ENCODE measurements around the gene EHMT1.

EHMT1 gene

DNA sequence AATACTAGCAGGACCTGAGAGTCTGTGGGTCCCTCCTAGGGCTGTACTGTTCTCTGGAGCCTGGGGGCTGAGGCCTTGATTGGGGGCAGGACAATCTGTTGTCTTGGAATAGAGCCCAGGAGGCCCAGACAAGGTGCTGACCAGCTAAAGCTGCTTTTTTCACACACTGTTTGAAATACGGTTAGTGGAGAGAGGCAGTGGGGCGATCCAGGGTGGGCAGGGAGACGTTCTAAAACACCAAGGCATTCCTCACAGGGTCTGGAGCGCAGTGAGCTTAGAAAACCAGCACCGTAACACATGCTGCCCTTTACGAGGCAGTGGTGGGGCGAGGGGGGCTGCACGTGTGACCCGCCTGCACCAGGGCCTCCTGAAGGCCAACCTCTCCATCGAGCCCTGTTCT is 55.1 kb downstream of the EHMT1 start:
- DNase-seq (ENCODE audit: low spot score): no peak

DNA sequence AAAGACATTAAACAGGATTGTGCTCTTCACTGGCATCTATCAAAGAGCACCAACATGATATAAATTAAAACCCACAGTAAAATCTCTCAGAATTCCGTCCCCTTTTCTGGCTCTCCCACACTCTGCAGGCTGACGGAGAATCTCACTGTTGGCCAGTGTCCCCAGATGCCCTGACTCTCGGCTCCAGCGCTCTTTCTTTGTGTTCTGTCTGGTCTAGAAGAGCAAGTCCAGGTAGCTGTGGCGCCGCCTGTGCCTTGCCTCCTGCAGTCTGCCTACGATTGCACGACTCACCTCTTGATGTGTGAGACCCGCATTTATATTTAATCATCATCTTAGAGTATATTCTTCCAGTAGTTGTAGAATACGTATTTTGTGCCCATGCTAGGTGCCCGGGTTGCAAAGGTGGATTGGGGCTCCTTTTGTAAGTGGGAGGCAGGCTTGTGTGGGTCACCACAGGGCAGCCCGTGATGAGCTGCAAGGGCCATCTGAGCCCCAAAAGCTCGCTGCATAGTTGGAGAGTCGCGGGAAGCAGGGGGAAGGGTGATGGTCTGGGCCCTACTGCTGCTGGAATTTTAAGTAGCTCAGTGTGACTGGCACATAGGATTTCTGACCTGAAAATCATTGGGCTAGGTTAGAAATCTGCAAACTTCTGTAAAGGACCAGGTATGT is 55.6 kb downstream of the EHMT1 start:
- no peak for DNase-seq (ENCODE audit: low spot score)

DNA sequence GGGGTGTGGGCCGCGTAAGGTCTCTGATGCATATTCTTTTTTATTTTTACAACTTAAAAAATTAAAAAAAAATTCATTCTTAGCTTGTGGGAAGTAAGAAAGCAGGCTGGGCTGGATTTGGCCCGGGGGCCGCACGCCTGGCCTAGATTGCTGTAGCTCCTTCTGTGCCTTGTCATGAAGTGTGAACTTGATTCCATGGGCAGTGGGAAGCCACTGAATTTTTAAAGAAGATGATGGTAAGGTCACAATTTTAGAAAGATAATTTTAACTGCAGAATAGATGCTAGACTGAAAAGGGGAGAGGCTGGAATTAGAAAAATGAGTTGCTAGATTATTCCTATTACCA is 56.1 kb downstream of the EHMT1 start:
- no peak for DNase-seq (ENCODE audit: low spot score)

DNA sequence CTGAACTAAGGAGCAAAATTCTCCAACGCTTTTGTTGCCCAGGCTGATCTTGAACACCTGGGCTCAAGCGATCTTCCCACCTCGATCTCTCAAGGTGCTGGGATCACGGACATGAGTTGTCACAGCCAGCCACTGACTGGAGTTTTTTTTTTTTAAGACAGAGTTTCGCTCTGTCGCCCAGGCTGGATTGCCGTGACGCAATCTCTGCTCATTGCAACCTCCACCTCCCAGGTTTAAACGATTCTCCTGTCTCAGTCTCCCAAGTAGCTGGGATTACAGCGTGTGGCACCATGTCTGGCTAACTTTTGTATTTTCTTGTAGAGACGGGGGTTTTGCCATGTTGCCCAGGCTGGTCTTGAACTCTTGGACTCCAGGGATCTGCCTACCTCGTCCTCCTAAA is 58.2 kb downstream of the EHMT1 start:
- no peak for DNase-seq (ENCODE audit: low spot score)

DNA sequence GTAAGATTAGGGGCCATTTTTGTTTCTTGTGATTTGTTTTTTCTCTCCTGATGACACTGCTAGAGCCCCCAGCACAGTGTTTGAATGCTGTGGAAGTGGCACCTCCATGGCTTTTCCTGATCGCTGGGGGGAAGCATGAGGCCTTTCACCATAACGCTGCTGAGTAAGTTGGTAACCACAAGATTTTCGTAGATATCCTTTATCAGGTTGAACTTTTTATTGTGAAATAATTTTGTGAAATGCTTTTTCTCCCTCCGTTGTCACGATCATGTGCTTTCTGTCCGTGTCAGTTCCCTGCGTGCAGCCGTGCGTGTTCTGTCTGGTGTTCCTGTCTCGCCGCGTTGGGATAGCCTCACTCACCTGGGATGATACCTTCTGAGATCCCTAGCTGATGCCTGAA is 59.4 kb downstream of the EHMT1 start:
- no peak for DNase-seq (ENCODE audit: low spot score)

DNA sequence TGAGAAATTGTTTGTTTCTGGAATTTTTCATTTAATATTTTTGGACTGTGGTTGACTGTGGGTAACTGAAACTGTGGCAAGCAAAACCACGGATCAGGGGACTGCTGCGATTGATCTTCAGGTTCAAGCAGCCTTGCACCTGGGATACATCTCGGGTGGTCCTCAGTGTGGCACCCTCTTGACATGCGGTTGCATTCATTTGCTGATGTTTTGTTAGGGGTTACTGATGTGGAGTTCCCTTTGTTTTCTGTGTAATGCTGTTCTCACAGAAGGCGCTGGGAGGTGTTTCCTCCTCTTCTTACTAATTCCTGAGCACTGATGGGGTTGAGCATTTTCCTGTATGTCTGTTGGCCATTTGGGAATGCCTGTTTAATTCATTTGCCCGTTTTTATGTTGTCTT is 60.4 kb downstream of the EHMT1 start:
- DNase-seq (ENCODE audit: low spot score): no peak

DNA sequence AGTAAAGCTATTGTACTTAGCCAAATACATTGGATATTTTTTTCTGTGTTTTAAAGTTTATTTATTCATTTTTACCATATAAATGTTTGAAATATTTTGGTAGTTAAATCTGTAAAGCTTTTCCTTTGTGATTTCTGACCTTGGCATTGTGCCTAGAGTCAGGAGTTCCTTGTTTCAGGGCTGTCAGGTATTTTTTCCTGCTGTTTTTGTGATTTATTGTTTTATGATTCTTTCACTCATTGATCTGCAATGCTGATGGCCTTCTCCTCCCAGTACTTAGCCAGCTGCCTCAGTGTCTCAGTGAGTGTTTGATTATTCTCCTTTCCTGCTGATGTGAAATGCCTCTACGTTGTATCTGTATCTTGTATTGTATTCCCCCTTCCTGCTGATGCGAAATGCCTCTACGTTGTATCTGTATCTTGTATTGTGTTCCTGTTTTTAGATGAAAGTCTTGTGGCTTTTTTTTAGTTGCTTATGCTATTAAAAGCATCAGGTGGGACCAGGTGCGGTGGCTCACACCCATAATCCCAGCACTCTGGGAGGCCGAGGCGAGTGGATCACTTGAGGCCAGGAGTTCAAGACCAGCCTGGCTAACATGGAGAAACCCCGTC is 61.0 kb downstream of the EHMT1 start:
- DNase-seq (ENCODE audit: low spot score): no peak

DNA sequence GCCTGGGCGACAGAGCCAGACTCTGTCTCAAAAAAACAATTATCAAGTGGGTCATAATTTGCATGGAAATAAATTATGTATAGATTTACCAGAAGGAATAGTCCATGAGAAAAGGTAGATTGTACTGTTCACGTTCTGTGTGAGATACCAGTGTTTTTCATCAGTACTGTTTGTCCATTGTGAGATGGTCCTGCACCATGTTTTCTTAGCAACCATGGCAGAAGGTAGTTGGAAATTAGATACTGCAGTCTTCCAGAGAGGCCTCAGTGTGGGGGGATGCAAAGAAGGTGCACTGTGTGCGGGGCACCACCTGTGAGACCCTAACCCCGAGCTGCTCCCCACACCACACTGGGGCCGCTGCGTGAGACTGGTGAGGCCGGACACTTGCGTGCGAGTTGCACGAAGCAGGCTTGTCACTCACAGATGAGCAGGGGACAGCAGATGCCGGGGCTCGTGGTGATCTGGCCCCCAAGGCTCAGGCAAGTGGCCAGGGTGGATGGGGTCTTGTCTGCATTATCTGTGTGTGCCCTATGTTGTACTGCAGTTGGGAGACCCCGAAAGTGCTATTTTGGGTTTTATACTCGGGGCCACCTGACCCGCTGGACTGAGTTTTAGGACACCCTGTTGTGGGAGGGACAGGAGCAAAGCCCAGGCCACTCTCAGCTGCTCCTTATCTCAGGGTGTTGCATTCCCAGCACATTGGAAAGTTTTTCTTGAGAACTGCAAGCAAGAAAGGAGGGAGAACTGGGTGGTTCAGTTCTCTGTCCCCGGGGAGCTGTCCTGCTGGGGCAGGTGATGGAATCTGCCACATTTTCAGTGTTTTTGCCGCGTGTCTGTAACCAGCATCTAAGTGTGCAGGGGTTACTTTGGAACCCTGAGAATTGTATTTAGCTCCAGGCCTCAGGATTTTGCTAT is 61.9 kb downstream of the EHMT1 start:
- DNase-seq (ENCODE audit: low spot score): no peak

DNA sequence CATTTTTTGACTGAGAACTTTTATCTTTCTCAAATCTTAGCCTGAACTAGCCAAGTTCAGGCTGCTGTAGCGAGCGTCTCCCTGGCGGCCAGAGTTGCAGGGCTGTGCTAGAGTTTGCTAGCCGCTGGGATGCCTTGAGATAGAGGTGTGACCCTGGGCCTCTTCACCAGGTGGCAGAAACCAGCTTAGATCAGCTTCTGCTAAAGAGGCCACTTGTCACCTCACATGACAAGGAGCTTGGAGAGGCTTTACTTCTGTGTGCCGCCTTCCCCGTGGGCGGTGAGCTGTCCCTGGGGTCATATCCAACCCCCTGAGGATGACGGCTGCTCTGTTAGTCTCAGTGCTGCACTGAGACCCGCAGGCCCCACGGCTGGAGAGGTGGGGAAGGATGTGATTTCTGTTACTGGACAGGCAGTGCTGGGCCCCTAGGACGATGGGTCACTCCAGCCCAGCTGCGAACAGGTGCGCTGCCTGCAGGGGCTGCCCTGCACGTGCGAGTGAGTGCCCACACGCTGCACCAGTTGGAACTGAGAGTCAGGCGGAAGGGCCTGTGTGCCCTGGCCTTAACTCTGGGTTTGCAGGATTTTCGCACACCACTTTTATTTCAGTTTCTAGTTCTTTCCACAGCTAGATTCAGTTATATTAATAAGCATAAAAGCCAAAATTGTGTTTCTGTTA is 63.8 kb downstream of the EHMT1 start:
- no peak for DNase-seq (ENCODE audit: low spot score)

DNA sequence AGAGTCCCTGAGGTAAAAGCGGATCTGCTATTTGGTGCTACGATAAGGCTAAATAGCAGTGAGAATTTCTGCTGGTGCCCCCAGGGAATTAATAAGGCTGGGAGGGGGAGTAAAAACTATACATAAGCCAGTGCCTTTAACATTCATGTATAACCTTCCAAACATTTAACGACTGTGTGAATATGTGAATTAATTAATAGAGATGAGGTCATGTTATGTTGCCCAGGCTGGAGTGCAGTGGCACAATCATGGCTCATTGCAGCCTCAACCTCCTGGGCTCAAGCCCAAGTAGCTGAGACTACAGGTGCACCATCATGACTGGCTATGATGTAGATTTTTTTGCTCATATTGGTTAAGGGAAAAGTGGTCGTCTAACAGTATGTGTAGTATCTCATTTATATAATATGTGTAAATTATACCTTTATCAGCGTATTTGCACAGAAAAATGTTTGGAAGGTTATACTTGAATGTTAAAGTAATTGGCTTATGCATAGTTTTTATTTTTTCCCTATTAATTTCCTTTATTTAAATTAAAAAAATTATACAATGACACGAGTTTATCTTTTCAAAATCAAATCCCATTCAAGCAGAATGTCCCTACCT is 64.6 kb downstream of the EHMT1 start:
- DNase-seq (ENCODE audit: low spot score): no peak

DNA sequence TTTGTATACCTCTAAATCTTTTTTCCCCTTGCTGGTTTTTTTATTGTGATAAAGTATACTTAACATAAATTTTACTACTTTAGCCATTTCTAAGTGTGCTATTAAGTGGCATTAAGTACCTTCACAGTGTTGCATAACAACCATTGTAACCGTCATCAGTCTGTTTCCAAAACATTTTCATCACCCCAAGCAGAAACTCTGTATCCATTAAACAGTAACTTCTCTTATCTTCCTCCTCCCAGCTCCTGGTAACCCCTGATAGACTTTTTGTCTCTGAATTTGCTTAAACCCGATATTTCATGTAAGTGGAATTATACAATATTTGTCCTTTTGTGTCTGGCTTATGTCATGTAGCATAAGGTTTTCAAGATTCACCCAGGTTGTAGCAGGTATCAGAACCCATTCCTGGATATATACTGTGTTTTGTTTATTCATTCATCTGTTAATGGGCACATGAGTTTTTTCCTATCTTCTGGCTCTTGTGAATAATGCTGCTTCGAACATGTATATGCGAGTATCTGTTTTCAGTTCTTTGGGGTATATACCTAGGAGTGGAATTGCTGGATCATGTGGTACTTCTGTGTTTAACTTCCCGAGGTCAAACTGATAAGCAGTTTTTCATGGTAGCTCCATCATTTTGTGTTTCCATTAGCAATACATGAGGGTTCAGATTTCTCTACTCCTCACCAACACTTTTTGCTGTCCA is 66.4 kb downstream of the EHMT1 start:
- DNase-seq (ENCODE audit: low spot score): no peak

DNA sequence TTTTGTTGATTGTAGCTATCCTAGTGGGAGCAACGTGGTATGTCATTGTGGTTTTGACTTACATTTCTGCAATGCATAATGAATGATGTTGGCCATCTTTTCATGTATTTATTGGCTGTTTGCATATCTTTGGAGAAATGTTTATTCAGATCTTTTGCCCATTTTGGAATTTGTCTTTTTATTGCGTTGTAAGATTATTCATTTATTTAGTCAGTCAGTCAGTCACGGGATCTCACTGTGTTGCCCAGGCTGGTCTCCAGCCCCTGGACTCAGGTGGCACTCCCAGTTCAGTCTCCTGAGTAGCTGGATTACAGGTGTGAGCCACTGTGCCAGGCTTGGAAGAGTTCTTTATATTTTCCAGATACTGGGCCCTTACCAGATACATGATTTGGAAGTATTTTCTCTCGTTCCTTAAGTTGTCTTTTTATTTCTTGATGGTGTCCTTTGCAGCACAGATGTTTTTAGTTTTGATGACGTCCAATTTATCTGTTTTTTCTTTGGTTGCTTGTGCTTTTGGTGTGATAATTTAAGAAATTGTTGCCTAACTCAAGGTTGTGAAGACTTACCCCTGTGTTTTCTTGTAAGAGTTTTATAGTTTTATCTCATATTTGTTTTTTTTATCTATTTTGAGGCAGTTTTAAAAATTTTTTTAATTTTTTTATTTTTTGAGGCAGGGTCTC is 67.1 kb downstream of the EHMT1 start:
- DNase-seq (ENCODE audit: low spot score): no peak

DNA sequence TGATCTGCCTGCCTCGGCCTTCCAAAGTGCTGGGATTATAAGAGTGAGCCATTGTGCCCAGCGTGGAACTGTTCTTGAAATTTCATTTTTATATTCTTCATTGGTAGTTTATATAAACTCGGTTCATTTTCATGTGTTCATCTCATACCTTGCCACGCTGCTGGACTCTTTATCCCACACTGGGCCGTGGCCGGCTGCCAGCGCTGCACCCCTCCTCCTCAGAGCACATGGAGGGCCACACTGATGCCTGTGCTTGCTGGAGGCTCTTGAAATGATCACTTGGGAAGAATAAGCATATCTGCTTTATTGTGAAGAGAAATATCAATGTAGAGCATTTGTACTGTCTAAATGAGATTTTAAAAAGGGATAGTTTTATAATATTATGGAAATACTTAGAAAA is 69.5 kb downstream of the EHMT1 start:
- DNase-seq (ENCODE audit: low spot score): no peak

DNA sequence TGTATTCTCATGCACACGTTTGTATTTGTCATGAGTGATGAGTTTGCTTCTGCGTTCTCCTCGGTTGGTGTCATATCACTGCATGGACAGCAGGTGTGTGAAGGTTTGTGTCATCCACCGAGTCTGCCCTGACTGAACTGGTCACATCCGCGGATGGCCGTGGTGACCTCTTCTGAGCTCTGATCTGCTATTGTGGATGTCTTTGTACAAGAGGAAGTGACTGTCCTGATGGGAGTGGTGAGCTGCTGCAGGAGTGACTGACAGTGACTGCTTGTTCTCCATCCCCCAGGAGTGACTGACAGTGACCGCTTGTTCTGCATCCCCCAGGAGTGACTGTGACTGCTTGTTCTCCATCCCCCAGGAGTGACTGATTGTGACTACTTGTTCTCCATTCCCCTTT is 69.9 kb downstream of the EHMT1 start:
- peak; percentile 68 for DNase-seq (ENCODE audit: low spot score)

DNA sequence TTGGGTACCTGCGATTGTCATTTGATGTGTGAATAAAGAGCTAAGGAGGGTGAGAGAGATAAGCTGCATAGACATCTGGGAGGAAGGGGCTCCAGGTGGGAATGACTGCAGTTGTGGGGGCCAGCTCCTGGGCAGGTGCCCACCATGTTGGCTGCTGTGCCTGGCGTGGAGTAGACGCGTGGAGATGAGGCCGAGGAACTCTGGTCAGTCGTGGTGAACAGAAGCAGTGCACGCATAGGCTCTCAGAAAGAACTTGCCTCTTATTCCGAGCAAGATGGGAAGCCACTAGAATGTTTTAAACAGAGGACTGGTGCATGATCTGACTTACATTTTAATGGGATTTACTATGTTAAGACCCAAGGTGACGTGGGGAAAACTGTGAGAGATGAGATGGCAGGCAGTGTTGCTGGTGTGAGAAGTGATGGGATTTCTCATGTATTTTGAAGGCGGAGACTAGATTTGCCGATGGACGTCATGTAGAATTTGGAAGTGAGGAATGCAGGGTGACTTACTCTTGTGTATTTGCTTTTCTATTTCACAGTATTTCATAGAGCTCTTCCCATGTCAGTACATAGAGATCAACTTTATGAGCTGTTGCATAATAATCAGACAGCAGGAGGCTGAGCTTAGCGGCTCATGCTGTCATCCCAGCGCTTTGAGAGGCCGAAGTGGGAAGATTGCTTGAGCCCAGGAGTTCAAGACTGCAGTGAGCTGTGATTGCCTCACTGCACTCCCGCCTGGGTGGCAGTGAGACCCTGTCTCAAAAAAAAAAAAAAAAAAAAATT is 71.1 kb downstream of the EHMT1 start:
- no peak for DNase-seq (ENCODE audit: low spot score)

DNA sequence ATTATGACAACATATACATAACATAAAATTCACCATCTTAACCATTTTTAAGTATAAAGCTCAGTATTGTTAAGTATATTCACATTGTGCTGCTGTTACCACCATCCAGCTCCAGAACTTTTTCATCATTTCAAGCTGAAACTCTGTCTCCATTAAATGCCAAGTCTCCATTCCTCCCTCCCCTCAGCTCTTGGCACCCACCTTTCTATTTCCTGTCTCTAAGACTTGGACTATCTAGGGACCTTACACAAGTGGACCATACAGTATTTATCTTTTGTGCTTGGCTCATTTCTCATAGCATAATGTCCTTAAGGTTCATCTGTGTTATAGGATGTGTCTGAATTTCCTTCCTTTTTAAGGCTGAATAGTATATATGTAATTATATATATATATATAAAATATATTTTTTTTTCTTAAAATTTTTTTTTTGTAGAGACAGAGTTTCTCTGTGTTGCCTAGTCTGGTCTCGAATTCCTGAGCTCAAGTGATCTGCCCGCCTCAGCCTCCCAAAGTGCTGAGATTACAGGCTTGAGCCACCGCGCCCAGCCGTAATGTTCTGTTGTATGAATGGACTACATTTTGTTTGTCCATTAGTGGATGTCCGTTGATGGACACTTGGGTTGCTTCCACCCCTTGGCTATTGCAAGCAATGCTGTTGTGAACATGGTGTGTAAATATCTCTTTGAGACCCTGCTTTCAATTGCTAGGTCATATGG is 72.3 kb downstream of the EHMT1 start:
- DNase-seq (ENCODE audit: low spot score): no peak

DNA sequence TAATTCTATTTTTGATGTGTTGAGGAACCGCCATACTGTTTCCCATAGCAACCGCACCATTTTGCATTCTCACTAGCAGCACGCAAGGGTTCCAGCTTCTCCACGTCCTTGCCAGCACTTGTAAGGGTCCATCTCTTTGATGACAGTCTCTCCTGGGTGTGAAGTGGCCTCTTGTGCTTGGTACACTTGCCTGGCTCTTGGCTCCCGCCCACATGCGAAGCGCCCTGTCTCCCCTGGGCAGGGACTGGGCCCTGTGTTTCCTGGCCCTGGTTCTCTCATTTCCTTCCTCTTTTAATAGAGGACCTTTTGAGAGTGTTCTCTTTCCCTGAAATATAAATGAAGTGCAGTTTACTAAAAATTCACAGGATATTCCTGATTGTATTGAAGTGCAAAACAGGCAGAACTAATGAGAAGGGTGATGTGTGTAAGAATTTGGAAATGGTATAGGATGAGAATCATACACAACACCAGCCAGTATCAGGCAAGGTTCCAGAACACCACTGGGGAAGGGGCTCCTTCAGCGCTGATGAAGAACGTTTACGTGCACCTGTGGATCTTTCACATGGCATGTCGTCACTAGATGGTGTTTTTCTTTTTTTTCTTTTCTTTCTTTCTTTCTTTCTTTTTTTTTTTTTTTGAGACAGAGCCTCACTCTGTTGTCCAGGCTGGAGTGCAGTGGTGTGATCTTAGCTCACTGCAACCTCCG is 73.0 kb downstream of the EHMT1 start:
- no peak for DNase-seq (ENCODE audit: low spot score)

DNA sequence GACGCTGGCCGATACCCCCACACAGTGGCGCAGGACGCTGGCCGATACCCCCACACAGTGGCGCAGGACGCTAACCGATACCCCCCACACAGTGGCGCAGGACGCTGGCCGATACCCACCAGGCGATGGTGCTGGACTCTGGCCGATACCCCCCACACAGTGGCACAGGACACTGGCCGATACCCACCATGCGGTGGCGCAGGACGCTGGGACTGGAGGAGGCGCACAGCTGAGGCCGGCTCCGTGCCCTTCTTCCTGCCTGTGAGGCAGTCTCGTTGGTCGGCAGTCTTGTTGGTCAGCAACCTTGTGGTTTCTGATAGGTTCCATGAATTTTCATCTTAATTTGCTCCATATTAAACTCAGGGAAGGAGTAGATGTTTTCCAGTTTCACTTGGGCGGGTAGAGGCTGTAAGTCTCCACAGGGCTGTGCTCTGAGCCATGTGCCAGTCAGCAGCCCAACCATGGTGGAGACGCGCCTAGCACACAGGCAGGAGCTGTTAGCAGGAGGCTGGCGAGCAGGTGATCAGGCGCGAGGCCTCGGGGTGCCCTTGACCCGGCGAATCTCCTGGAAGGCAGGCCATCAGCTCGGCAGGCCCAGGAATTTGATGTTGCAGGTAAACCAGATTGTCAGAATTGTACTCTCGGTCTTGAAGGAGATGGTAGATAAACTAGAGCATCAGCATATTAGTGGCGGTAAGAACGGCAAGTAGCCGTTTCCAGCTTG is 75.6 kb downstream of the EHMT1 start:
- DNase-seq (ENCODE audit: low spot score): no peak

All from RKO (cell line).